GM23338 (cell line): ENCODE data around the gene FAM114A2.

Experiments used
- CTCF ChIP-seq, 2 experiments: fragments of 200-600 bp in 1 of 2; sonication (generic) in 1 of 2; conservative IDR thresholded peaks; 2 replicates each; pipeline versions ENCODE4 v1.5.1 to v1.6.1; 2016 to 2017; ENCODE audit warnings: antibody characterized with exemption in 2 of 2, low read depth in 2 of 2, mild to moderate bottlenecking in 2 of 2, moderate library complexity in 1 of 2
- EZH2phosphoT487 ChIP-seq: fragments of 200-600 bp; sonication (generic); IDR thresholded peaks from one replicate; pipeline ENCODE4 v1.8.1; 2018; ENCODE audit warnings: antibody characterized with exemption; ENCODE audit not compliant: unreplicated experiment

DNA sequence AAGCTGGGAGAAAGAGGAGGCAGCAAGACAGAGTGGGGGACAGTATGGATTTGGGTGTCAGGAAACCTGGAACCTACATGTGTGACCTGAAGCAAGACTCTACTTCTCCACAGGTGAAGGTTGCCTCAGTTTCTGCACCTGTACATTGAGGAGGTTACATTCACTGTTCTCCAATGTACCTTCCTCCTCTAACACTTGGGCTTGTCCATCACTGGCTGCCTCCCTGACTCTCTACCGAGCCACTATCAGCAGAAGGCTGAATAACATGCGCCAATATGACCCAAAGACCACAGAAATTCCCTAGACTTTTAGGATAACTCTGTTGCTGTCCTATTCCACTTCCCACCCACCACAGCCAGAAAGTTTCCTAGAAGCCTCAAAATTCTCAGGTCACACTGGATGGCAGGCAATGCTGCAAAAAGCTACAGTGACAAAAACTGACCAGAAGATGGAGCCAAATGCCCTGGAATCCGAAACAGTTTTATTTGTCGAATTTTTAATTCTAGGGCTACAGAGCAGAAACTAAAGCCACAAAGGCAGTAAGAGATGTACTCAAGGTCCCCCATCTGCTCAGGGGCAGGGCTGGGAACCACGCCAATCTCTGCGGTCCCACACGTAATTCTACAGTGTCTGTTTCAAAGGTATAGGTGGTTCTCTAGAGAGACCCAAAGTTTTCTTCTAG is 64.4 kb downstream of the FAM114A2 start:
- TF ChIP-seq CTCF (conservative IDR thresholded peaks at IDR 0.05; ENCODE audit: low read depth in 2 of 2) = peak; percentile 85 to 87
- TF ChIP-seq EZH2phosphoT487 = no peak
